Neural progenitor cell (in vitro differentiated cells): Measurements from ENCODE around the gene LMBRD2.

Experiments
- CTCF ChIP-seq: fragments of 200-600 bp; sonication (generic); IDR thresholded peaks from 2 replicates; pipeline ENCODE4 v1.5.1; 2017; ENCODE audit warnings: antibody characterized with exemption, mild to moderate bottlenecking
- EZH2 ChIP-seq: fragments of 200-600 bp; sonication (generic); IDR thresholded peaks from 2 replicates; pipeline ENCODE4 v1.6.1; 2017; ENCODE audit warnings: antibody characterized with exemption, mild to moderate bottlenecking, moderate library complexity

- no peak for TF ChIP-seq CTCF
- TF ChIP-seq EZH2: no peak
Measured at GRCh38 chr5:36150676-36151433, 832 bp downstream of the LMBRD2 start.
